A549 treated with RU486 at 1 μM for 4 hours (cell line): Measurements from ENCODE around the gene AATF. TPM values are rescaled to one million over a fixed set of nuclear protein-coding genes. Genes with fewer than 3 reads are reported as not detected.

Experiments
- total RNA-seq: library from RNA; stranded (reverse); fragments of 200-300 nt; extraction: Qiagen RNA extraction; gene quantifications from 5 replicates; pipeline ENCODE4 v1.2.3, GENCODE V29; 2022; ENCODE audit warnings: low read depth

AATF gene
- 125 to 166 TPM (median 134 TPM) in 5 replicates for total RNA-seq

DNA sequence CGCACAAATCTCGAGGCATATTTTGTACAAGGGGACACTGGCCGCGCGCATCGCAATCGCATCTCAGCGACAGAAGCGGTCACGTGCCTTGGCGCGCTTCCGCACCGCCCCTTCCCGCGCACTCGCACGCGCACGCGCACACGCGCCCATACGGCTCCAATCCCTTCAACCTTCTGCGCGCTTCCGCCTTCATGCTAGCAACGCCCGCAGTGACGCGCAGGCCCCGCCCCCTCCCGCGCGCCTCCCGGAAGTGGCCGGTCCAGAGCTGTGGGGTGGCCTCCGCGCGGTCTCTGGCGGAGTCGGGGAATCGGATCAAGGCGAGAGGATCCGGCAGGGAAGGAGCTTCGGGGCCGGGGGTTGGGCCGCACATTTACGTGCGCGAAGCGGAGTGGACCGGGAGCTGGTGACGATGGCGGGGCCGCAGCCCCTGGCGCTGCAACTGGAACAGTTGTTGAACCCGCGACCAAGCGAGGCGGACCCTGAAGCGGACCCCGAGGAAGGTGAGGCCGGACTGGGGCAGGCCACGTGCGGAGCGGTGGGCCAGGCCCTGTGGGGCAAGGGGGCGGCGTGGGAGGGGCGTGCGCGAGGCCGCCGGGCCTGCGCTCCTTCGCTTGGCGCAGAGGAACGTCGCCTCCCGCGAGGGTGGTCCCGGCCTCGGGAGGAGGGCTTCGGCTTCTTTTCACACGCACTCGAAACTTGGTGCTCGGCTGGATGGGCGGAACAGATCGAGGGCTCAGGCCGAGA lies at the start of gene AATF:
Gene AATF (plus strand): TSS at position 238 of the 744 bp plus-strand sequence. CDS start 172 bp downstream, at position 410.

GRCh38 chr17:36937001-36937958 lies 11.5 kb upstream of the AATF start, which contains the start of gene LHX1:
Gene LHX1 (plus strand): TSS chr17:36937475. CDS start chr17:36938198, 723 bp downstream.

Other genes with a start within 250 kb of the AATF start
- gene LHX1, start 11.5 kb upstream of the AATF start, total RNA-seq = 2.4 to 2.9 TPM (median 2.7 TPM) in 5 replicates